Measurements from ENCODE around the gene DUSP16.
A peak's percentile ranks its signal among the peaks of the same experiment; 100 is the strongest.

The DUSP16 gene

DNA sequence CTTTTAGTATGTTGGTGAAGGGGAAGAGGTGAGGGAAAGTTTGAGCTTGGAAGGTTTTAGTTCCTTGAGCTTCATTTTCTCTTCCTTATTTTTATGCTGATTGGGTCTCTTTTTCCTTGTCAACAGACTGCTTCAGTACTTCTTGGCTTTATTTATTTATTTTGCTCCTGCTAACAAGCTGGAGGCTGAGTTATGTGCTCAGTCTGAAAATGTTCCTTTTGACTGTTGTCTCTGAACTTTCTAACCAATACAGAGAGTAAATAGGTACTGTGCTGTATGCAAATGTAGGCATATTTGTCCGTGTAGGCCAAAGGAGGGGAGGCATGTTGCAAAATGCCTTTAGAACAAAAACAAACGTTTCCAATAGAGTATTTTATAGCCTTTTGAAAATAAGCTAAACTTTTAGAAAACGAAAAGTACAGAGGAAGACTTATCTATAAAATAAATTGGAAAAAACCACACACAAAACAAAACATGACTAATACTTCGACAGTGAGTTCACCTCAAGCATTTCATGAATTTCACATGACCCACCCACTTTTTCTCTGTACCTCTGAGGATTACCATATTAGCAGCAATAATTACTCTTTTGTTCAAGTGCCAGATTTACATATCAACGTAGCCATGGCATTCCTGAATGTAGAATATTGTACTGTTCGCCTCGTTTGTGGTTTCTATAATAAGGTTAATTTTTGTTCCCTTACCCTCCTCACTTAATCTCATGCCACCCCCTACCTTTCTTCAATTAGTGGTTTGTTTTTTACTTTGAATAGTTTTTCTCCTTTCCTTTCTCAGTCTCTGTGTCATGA lies 44.3 kb upstream of the DUSP16 start:
- TF ChIP-seq, protein P1, sequence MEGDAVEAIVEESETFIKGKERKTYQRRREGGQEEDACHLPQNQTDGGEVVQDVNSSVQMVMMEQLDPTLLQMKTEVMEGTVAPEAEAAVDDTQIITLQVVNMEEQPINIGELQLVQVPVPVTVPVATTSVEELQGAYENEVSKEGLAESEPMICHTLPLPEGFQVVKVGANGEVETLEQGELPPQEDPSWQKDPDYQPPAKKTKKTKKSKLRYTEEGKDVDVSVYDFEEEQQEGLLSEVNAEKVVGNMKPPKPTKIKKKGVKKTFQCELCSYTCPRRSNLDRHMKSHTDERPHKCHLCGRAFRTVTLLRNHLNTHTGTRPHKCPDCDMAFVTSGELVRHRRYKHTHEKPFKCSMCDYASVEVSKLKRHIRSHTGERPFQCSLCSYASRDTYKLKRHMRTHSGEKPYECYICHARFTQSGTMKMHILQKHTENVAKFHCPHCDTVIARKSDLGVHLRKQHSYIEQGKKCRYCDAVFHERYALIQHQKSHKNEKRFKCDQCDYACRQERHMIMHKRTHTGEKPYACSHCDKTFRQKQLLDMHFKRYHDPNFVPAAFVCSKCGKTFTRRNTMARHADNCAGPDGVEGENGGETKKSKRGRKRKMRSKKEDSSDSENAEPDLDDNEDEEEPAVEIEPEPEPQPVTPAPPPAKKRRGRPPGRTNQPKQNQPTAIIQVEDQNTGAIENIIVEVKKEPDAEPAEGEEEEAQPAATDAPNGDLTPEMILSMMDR (IDR thresholded peaks at IDR 0.05; ENCODE audit: insufficient read depth, low read length), result no peak
- TF ChIP-seq GABPA (IDR thresholded peaks at IDR 0.05; ENCODE audit: low read depth) (no peak), POLR2AphosphoS5 (IDR thresholded peaks at IDR 0.05; ENCODE audit: low read depth) (no peak), SPI1 (IDR thresholded peaks at IDR 0.05; ENCODE audit: borderline replicate concordance, low read depth) (peak; percentile 6; the same call in 1 of the 2 replicates)
- Histone ChIP-seq H3K27me3 (ENCODE audit: insufficient read depth, poor library complexity, severe bottlenecking) (no peaks in the 10 kb centered on the region), H3K27ac (replicated peaks) (no peak overlapping the region), H3K4me3 (replicated peaks; ENCODE audit: insufficient read depth, low read length) (no peak overlapping the region)
- DNase-seq (ENCODE audit: low read depth in 1 of 2, low spot score in 1 of 2), result no peak

DNA sequence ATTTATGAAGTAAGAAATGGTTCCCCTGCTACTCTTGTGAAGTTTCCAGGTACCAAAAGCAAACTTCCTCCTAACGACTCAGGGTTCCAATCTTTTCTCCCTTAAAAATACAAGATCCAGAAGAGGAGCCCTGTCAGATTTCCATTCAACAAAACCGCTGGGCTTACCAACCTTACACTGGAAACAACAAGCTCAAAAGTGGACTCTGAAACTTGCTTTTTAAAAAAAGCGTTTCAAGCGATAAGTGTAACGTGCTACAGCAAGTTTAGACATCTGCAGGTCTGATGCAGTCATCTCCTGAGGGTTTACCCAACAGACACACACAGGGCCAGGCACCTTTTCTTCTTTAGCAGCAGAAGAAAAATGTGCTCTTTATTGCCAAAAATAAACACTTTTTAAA lies 42.1 kb upstream of the DUSP16 start:
- H3K27ac ChIP-seq (replicated peaks), result no peak overlapping the region
- H3K4me3 ChIP-seq (replicated peaks; ENCODE audit: insufficient read depth, low read length), result no peak overlapping the region
- DNase-seq (ENCODE audit: low read depth in 1 of 2, low spot score in 1 of 2), result no peak
- no peaks in the 10 kb centered on the region for H3K27me3 ChIP-seq (ENCODE audit: insufficient read depth, poor library complexity, severe bottlenecking)
- TF ChIP-seq GABPA (IDR thresholded peaks at IDR 0.05; ENCODE audit: low read depth) (no peak), SPI1 (IDR thresholded peaks at IDR 0.05; ENCODE audit: borderline replicate concordance, low read depth) (no peak), POLR2AphosphoS5 (IDR thresholded peaks at IDR 0.05; ENCODE audit: low read depth) (no peak)
- TF ChIP-seq, protein P2, sequence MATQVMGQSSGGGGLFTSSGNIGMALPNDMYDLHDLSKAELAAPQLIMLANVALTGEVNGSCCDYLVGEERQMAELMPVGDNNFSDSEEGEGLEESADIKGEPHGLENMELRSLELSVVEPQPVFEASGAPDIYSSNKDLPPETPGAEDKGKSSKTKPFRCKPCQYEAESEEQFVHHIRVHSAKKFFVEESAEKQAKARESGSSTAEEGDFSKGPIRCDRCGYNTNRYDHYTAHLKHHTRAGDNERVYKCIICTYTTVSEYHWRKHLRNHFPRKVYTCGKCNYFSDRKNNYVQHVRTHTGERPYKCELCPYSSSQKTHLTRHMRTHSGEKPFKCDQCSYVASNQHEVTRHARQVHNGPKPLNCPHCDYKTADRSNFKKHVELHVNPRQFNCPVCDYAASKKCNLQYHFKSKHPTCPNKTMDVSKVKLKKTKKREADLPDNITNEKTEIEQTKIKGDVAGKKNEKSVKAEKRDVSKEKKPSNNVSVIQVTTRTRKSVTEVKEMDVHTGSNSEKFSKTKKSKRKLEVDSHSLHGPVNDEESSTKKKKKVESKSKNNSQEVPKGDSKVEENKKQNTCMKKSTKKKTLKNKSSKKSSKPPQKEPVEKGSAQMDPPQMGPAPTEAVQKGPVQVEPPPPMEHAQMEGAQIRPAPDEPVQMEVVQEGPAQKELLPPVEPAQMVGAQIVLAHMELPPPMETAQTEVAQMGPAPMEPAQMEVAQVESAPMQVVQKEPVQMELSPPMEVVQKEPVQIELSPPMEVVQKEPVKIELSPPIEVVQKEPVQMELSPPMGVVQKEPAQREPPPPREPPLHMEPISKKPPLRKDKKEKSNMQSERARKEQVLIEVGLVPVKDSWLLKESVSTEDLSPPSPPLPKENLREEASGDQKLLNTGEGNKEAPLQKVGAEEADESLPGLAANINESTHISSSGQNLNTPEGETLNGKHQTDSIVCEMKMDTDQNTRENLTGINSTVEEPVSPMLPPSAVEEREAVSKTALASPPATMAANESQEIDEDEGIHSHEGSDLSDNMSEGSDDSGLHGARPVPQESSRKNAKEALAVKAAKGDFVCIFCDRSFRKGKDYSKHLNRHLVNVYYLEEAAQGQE (IDR thresholded peaks at IDR 0.05; ENCODE audit: insufficient replicate concordance, low read depth), result no peak
- TF ChIP-seq, protein P1 (IDR thresholded peaks at IDR 0.05; ENCODE audit: insufficient read depth, low read length), result no peak

DNA sequence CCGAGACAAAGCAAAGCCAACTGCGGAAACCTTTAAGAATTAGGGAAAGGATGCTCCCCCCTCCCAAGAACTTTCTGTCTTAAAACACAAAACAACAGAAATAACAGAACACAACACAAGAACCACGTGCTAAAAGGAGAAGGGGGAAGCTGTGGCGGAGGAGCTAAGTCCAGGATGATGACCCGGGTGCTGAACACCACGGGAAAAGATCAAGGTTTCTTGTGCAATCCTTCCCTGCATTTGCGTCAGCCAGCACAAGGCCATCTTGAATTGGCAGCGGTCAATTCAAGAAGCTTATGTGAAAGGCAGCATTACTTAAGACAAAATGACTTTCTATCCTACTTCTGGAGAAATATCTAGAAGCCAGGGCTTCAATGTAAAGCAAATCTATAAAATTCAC lies 38.0 kb upstream of the DUSP16 start:
- peak overlapping the region; percentile 32 for H3K27ac ChIP-seq (replicated peaks)
- no peaks in the 10 kb centered on the region for H3K27me3 ChIP-seq (ENCODE audit: insufficient read depth, poor library complexity, severe bottlenecking)
- peak; percentile 79 to 80 for DNase-seq (ENCODE audit: low read depth in 1 of 2, low spot score in 1 of 2)
- TF ChIP-seq POLR2AphosphoS5 (IDR thresholded peaks at IDR 0.05; ENCODE audit: low read depth) (no peak), SPI1 (IDR thresholded peaks at IDR 0.05; ENCODE audit: borderline replicate concordance, low read depth) (0 out of 2 replicates have a peak, but pooled peaks have one; percentile 16), GABPA (IDR thresholded peaks at IDR 0.05; ENCODE audit: low read depth) (no peak)
- TF ChIP-seq, protein P2 (IDR thresholded peaks at IDR 0.05; ENCODE audit: insufficient replicate concordance, low read depth), result no peak
- TF ChIP-seq, protein P1 (IDR thresholded peaks at IDR 0.05; ENCODE audit: insufficient read depth, low read length), result no peak
- no peak overlapping the region for H3K4me3 ChIP-seq (replicated peaks; ENCODE audit: insufficient read depth, low read length)
